Activated T-helper 1 cell treated with Interleukin-2 at 50 U/mL for 16 hours (primary cell): Measurements from ENCODE around the gene TIMM29.
"Not testable (repeated sequence)": the region's sequence is repeated elsewhere in the genome, so short reads cannot be mapped to it uniquely, and the experiment has no call there.

ENCODE experiments used
- DNase-seq: peaks from one replicate; pipeline ENCODE4 v3.0.0-alpha.2; 2020; ENCODE audit warnings: low read depth

Gene TIMM29

GRCh38 chr19:10943412-10943811 is 14.8 kb downstream of the TIMM29 start:
- DNase-seq: not testable (repeated sequence)

- no peak for DNase-seq
Measured at GRCh38 chr19:10945264-10945663, 16.7 kb downstream of the TIMM29 start.

- DNase-seq: no peak
Measured at GRCh38 chr19:10946958-10947657, 18.5 kb downstream of the TIMM29 start.

- DNase-seq: no peak
Measured at GRCh38 chr19:10952809-10953208, 24.2 kb downstream of the TIMM29 start.

- DNase-seq: not testable (repeated sequence)
Measured at GRCh38 chr19:10959277-10959968, 30.8 kb downstream of the TIMM29 start.

- DNase-seq: peak; percentile 99
Measured at GRCh38 chr19:10960314-10961072, 31.9 kb downstream of the TIMM29 start, which contains the start of gene SMARCA4. Gene SMARCA4, plus strand, starts transcription at chr19:10961030. Its CDS starts 23,122 bp downstream, at chr19:10984152.

- no peak for DNase-seq
Measured at GRCh38 chr19:10961073-10961860, 32.7 kb downstream of the TIMM29 start.

GRCh38 chr19:10962863-10963262 is 34.3 kb downstream of the TIMM29 start:
- DNase-seq: no peak

GRCh38 chr19:10963865-10964264 is 35.3 kb downstream of the TIMM29 start:
- no peak for DNase-seq

GRCh38 chr19:10964903-10965302 is 36.3 kb downstream of the TIMM29 start:
- no peak for DNase-seq

- DNase-seq: no peak
Measured at GRCh38 chr19:10965398-10965797, 36.8 kb downstream of the TIMM29 start.

- DNase-seq: no peak
Measured at GRCh38 chr19:10966809-10967208, 38.2 kb downstream of the TIMM29 start.

GRCh38 chr19:10968527-10969135 is 40.0 kb downstream of the TIMM29 start:
- DNase-seq: no peak

GRCh38 chr19:10971107-10971726 is 42.6 kb downstream of the TIMM29 start:
- DNase-seq: no peak

GRCh38 chr19:10975374-10976130 is 46.9 kb downstream of the TIMM29 start:
- DNase-seq: no peak

GRCh38 chr19:10976131-10976892 is 47.7 kb downstream of the TIMM29 start:
- DNase-seq: no peak

- no peak for DNase-seq
Measured at GRCh38 chr19:10977742-10978092, 49.1 kb downstream of the TIMM29 start.
